ENCODE measurements around the gene OLR1.

DNA sequence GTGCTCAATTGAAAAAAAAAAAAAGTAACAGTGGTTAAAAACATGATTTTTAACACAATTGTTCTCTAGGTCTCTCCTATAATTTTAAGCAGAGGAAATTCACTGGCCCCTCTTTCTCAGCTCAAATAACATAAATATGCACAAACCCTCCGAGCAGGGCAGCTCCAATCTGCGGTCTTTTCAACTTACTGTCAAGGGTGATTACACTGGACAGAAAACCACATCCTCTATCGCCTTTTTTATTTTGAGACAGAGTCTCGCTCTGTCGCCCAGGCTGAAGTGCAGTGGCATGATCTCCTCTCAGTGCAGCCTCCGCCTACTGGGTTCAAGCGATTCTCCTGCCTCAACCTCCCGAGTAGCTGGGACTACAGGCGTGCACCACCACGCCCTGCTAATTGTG, 24.3 kb upstream of the OLR1 start:
- TF ChIP-seq POLR2A (IDR thresholded peaks at IDR 0.05; ENCODE audit: low read depth, low read length), result no peak
- TF ChIP-seq POLR2AphosphoS5 (IDR thresholded peaks at IDR 0.05; ENCODE audit: low read depth, low read length), result no peak

Measured in GM12892 (cell line).